ENCODE results near the gene KCNK3.

The KCNK3 gene

DNA sequence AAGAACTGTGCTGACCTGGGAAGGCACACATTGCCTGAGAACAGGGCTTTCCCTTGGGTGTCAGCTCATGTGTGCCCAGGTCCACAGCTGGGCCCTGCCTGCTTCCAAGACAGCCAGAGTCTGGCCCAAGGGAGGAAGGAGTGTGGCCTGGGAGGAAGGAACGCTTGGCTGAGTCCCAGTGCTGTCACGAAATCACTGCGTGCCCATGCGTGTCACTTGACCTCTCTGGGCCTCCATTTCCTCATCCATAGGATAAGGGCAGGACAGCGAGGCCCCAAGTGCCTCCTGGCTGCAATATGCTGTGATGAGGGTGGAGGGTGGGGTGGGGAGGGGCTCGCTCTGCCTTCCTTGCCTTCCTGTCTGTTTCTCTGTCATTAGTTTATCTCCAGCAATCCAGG is 642 bp upstream of the KCNK3 start:
- H3K27me3 ChIP-seq (ENCODE audit: control insufficient read depth, insufficient read depth, low read length): peaks cover 95% of the 10 kb centered on the region
- no peaks in the 10 kb centered on the region for H3K9me3 ChIP-seq (ENCODE audit: control insufficient read depth, insufficient read depth, low read depth, low read length)
- peaks cover 17% of the 10 kb centered on the region; the same call in 1 of the 2 replicates for H3K4me1 ChIP-seq (ENCODE audit: control insufficient read depth, insufficient read depth, low read length)
- no peaks in the 10 kb centered on the region for H3K36me3 ChIP-seq (ENCODE audit: control insufficient read depth, insufficient read depth, low read length)
- H3K9ac ChIP-seq (ENCODE audit: low read length): peak overlapping the region; percentile 21
- peak overlapping the region; percentile 45 for H3K4me3 ChIP-seq (ENCODE audit: low read depth, low read length)
- no peak overlapping the region for H3K27ac ChIP-seq (ENCODE audit: low read depth, low read length)

DNA sequence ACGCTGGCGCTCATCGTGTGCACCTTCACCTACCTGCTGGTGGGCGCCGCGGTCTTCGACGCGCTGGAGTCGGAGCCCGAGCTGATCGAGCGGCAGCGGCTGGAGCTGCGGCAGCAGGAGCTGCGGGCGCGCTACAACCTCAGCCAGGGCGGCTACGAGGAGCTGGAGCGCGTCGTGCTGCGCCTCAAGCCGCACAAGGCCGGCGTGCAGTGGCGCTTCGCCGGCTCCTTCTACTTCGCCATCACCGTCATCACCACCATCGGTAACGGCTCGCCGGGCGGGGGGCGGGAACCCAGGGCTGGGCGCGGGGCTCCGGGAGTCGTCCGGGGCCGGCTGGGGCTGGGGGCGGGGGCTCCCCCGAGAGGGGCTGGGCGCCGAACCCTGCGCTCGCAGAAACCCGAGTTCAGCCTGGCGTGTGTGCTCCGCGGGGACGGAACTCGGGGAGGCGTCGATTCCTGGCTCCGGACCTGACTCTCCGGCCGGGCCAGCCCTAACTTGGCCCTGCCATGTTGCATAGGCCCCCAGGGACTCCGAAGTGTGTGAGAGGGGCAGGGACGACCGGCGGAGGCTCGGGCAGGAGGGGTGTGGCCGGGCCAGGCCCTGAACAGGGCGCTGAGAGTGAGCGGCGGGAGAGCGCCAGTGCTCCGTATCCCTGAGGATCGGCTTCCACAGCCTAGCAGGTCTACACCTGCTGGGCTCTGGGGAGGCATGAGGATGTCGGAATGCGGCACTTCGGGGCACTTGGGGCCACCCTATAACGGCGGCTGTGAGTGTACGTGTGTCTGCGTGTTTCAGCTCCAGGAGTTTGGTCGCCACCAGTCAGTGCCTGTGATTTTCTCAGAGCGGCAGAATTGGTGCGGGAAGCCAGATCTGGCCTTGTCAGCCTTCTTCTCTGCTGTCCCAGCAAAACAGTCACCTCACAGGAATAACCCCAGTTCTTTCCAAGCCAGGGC is 651 bp downstream of the KCNK3 start:
- no peaks in the 10 kb centered on the region for H3K36me3 ChIP-seq (ENCODE audit: control insufficient read depth, insufficient read depth, low read length)
- H3K9me3 ChIP-seq (ENCODE audit: control insufficient read depth, insufficient read depth, low read depth, low read length): no peaks in the 10 kb centered on the region
- H3K27ac ChIP-seq (ENCODE audit: low read depth, low read length): no peak overlapping the region
- H3K27me3 ChIP-seq (ENCODE audit: control insufficient read depth, insufficient read depth, low read length): peaks cover 95% of the 10 kb centered on the region
- H3K4me3 ChIP-seq (ENCODE audit: low read depth, low read length): peak overlapping the region; percentile 51
- H3K9ac ChIP-seq (ENCODE audit: low read length): no peak overlapping the region
- peaks cover 17% of the 10 kb centered on the region; the same call in 1 of the 2 replicates for H3K4me1 ChIP-seq (ENCODE audit: control insufficient read depth, insufficient read depth, low read length)

GRCh38 chr2:26694001-26694400 is 1.5 kb downstream of the KCNK3 start:
- no peaks in the 10 kb centered on the region for H3K9me3 ChIP-seq (ENCODE audit: control insufficient read depth, insufficient read depth, low read depth, low read length)
- H3K4me3 ChIP-seq (ENCODE audit: low read depth, low read length): no peak overlapping the region
- no peak overlapping the region for H3K9ac ChIP-seq (ENCODE audit: low read length)
- H3K27ac ChIP-seq (ENCODE audit: low read depth, low read length): no peak overlapping the region
- H3K36me3 ChIP-seq (ENCODE audit: control insufficient read depth, insufficient read depth, low read length): no peaks in the 10 kb centered on the region
- H3K4me1 ChIP-seq (ENCODE audit: control insufficient read depth, insufficient read depth, low read length): peaks cover 17% of the 10 kb centered on the region; the same call in 1 of the 2 replicates
- H3K27me3 ChIP-seq (ENCODE audit: control insufficient read depth, insufficient read depth, low read length): peaks cover 93% of the 10 kb centered on the region

- Histone ChIP-seq H3K27me3 (ENCODE audit: control insufficient read depth, insufficient read depth, low read length) (peaks cover 81% of the 10 kb centered on the region), H3K36me3 (ENCODE audit: control insufficient read depth, insufficient read depth, low read length) (no peaks in the 10 kb centered on the region), H3K4me1 (ENCODE audit: control insufficient read depth, insufficient read depth, low read length) (peaks cover 16% of the 10 kb centered on the region; the same call in 1 of the 2 replicates), H3K9me3 (ENCODE audit: control insufficient read depth, insufficient read depth, low read depth, low read length) (no peaks in the 10 kb centered on the region), H3K9ac (ENCODE audit: low read length) (no peak overlapping the region), H3K27ac (ENCODE audit: low read depth, low read length) (no peak overlapping the region), H3K4me3 (ENCODE audit: low read depth, low read length) (no peak overlapping the region)
These were observed 3.9 kb downstream of the KCNK3 start for GRCh38 chr2:26696351-26696816.

DNA sequence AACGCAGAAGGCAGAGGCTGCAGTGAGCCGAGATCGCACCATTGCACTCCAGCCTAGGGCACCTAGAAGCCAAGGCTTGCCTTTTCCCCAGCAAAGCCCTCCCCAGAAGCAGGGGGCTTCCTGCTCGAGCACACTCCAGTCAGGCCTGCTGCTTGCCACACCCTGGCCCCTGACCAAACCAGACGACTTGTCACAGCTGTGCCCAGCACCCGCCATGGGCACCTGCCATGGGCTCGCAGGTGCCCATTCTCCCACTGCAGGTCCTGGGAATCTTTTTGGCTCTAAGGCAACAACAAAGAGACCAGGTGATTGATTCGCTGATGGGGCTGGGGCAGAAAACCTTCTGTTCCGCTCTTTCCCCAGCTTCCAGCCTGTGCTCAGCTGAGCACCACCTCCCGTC is 4.9 kb downstream of the KCNK3 start:
- H3K9ac ChIP-seq (ENCODE audit: low read length): no peak overlapping the region
- H3K36me3 ChIP-seq (ENCODE audit: control insufficient read depth, insufficient read depth, low read length): no peaks in the 10 kb centered on the region
- no peak overlapping the region for H3K27ac ChIP-seq (ENCODE audit: low read depth, low read length)
- H3K4me1 ChIP-seq (ENCODE audit: control insufficient read depth, insufficient read depth, low read length): peaks cover 7% of the 10 kb centered on the region; the same call in 1 of the 2 replicates
- H3K9me3 ChIP-seq (ENCODE audit: control insufficient read depth, insufficient read depth, low read depth, low read length): no peaks in the 10 kb centered on the region
- H3K4me3 ChIP-seq (ENCODE audit: low read depth, low read length): no peak overlapping the region
- peaks cover 73% of the 10 kb centered on the region for H3K27me3 ChIP-seq (ENCODE audit: control insufficient read depth, insufficient read depth, low read length)

DNA sequence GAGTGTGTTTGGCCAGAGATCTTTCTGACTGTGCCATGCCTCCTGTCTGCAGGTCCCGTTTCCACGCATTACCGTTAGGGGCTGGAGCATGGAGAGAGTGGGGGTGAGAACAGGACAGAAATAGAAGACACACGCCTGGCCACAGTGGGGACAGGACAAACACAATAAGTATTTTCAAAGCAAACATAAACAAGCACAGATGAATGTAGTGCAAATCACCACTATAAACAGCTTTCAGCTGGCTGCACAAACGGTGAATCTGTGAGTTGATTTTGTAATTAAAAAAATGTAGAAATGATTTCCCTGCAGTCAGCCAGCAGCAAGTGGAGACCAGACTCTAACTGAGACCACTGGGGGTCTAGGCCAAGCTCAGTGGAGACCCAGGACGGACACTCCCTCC is 6.8 kb downstream of the KCNK3 start:
- Histone ChIP-seq H3K27ac (ENCODE audit: low read depth, low read length) (no peak overlapping the region), H3K36me3 (ENCODE audit: control insufficient read depth, insufficient read depth, low read length) (no peaks in the 10 kb centered on the region), H3K4me1 (ENCODE audit: control insufficient read depth, insufficient read depth, low read length) (peaks cover 2% of the 10 kb centered on the region; the same call in 1 of the 2 replicates), H3K9me3 (ENCODE audit: control insufficient read depth, insufficient read depth, low read depth, low read length) (no peaks in the 10 kb centered on the region), H3K9ac (ENCODE audit: low read length) (no peak overlapping the region), H3K4me3 (ENCODE audit: low read depth, low read length) (no peak overlapping the region), H3K27me3 (ENCODE audit: control insufficient read depth, insufficient read depth, low read length) (peaks cover 57% of the 10 kb centered on the region)

GRCh38 chr2:26700078-26700477 is 7.6 kb downstream of the KCNK3 start:
- Histone ChIP-seq H3K27me3 (ENCODE audit: control insufficient read depth, insufficient read depth, low read length) (peaks cover 49% of the 10 kb centered on the region), H3K9ac (ENCODE audit: low read length) (no peak overlapping the region), H3K4me3 (ENCODE audit: low read depth, low read length) (no peak overlapping the region), H3K4me1 (ENCODE audit: control insufficient read depth, insufficient read depth, low read length) (peaks cover 2% of the 10 kb centered on the region; the same call in 1 of the 2 replicates), H3K36me3 (ENCODE audit: control insufficient read depth, insufficient read depth, low read length) (no peaks in the 10 kb centered on the region), H3K27ac (ENCODE audit: low read depth, low read length) (no peak overlapping the region), H3K9me3 (ENCODE audit: control insufficient read depth, insufficient read depth, low read depth, low read length) (no peaks in the 10 kb centered on the region)

- no peak overlapping the region for H3K27ac ChIP-seq (ENCODE audit: low read depth, low read length)
These were observed 9.1 kb downstream of the KCNK3 start for GRCh38 chr2:26701596-26701995.

GRCh38 chr2:26702025-26702424 is 9.5 kb downstream of the KCNK3 start:
- peaks cover 13% of the 10 kb centered on the region; the same call in 1 of the 2 replicates for H3K4me1 ChIP-seq (ENCODE audit: control insufficient read depth, insufficient read depth, low read length)
- H3K36me3 ChIP-seq (ENCODE audit: control insufficient read depth, insufficient read depth, low read length): no peaks in the 10 kb centered on the region
- no peak overlapping the region for H3K4me3 ChIP-seq (ENCODE audit: low read depth, low read length)
- H3K27ac ChIP-seq (ENCODE audit: low read depth, low read length): no peak overlapping the region
- no peaks in the 10 kb centered on the region for H3K9me3 ChIP-seq (ENCODE audit: control insufficient read depth, insufficient read depth, low read depth, low read length)
- no peak overlapping the region for H3K9ac ChIP-seq (ENCODE audit: low read length)
- peaks cover 30% of the 10 kb centered on the region for H3K27me3 ChIP-seq (ENCODE audit: control insufficient read depth, insufficient read depth, low read length)

More at GRCh38 chr2:26701596-26701995, 9.1 kb downstream of the KCNK3 start:
- Histone ChIP-seq H3K27me3 (ENCODE audit: control insufficient read depth, insufficient read depth, low read length) (peaks cover 34% of the 10 kb centered on the region), H3K9ac (ENCODE audit: low read length) (no peak overlapping the region), H3K36me3 (ENCODE audit: control insufficient read depth, insufficient read depth, low read length) (no peaks in the 10 kb centered on the region), H3K4me3 (ENCODE audit: low read depth, low read length) (no peak overlapping the region), H3K4me1 (ENCODE audit: control insufficient read depth, insufficient read depth, low read length) (peaks cover 9% of the 10 kb centered on the region; the same call in 1 of the 2 replicates), H3K9me3 (ENCODE audit: control insufficient read depth, insufficient read depth, low read depth, low read length) (no peaks in the 10 kb centered on the region)

- Histone ChIP-seq H3K27ac (ENCODE audit: low read depth, low read length) (no peak overlapping the region), H3K27me3 (ENCODE audit: control insufficient read depth, insufficient read depth, low read length) (peaks cover 11% of the 10 kb centered on the region; the same call in 1 of the 2 replicates), H3K4me3 (ENCODE audit: low read depth, low read length) (no peak overlapping the region), H3K9me3 (ENCODE audit: control insufficient read depth, insufficient read depth, low read depth, low read length) (no peaks in the 10 kb centered on the region), H3K36me3 (ENCODE audit: control insufficient read depth, insufficient read depth, low read length) (no peaks in the 10 kb centered on the region), H3K4me1 (ENCODE audit: control insufficient read depth, insufficient read depth, low read length) (peaks cover 21% of the 10 kb centered on the region; the same call in 1 of the 2 replicates), H3K9ac (ENCODE audit: low read length) (no peak overlapping the region)
These were observed 12.0 kb downstream of the KCNK3 start for GRCh38 chr2:26704441-26704977.

DNA sequence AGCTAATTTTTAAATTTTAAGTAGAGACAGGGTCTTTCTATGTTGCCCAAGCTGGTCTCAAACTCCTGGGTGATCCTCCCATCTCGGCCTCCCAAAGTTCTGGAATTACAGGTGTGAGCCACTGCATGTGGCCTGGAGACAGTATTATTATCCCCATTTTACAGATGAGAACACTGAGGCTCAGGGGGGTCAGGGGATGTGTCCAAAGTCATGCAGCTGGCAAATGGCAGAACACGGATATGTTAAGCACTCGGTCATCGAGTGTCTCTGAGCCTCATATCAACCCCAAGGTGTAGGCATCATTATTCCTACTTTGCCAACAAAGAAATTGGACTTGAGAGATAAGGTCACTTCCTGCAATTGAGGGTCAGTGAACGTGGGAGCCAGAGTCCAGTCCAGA is 12.6 kb downstream of the KCNK3 start:
- Histone ChIP-seq H3K36me3 (ENCODE audit: control insufficient read depth, insufficient read depth, low read length) (no peaks in the 10 kb centered on the region), H3K9ac (ENCODE audit: low read length) (no peak overlapping the region), H3K4me3 (ENCODE audit: low read depth, low read length) (no peak overlapping the region), H3K9me3 (ENCODE audit: control insufficient read depth, insufficient read depth, low read depth, low read length) (no peaks in the 10 kb centered on the region), H3K4me1 (ENCODE audit: control insufficient read depth, insufficient read depth, low read length) (peaks cover 27% of the 10 kb centered on the region; the same call in 1 of the 2 replicates), H3K27ac (ENCODE audit: low read depth, low read length) (no peak overlapping the region), H3K27me3 (ENCODE audit: control insufficient read depth, insufficient read depth, low read length) (peaks cover 5% of the 10 kb centered on the region; the same call in 1 of the 2 replicates)

Data from HUES6 (cell line).